Panc1 (cell line): ENCODE measurements around the gene TMEM92. TPM values are rescaled to one million over a fixed set of nuclear protein-coding genes. Genes with fewer than 3 reads are reported as not detected.

ENCODE experiments used
- ATAC-seq: fragments of 200-7000 bp; cut with Tn5 transposase; 2 replicates; pipeline ENCODE4 v1.9.1; 2020; ENCODE audit warnings: mild to moderate bottlenecking, moderate library complexity
- BruUV-seq: library from RNA; stranded (reverse); fragments of 400-500 nt; replicated peaks from 2 replicates; lab custom pipeline; 2021; lab: Mats Ljungman, UMichigan
- CTCF ChIA-PET: fragments of 300-600 bp; sonication (Branson Sonifier 250); formaldehyde crosslinking; loops from one replicate; lab custom pipeline; 2022; ENCODE audit warnings: antibody characterized with exemption; lab: Charles Lee
- POLR2A ChIA-PET: fragments of 300-600 bp; sonication (Branson Sonifier 250); formaldehyde crosslinking; loops from one replicate; lab custom pipeline; 2022; ENCODE audit warnings: antibody characterized with exemption; lab: Charles Lee
- DNase-seq: peaks from one replicate; pipeline ENCODE4 v3.0.0-alpha.2; 2010; ENCODE audit warnings: low read depth, low spot score
- H3K27ac ChIP-seq: 2 replicates; pipeline ENCODE4 v1.5.1; 2011; ENCODE audit warnings: mild to moderate bottlenecking, low read length, inconsistent platforms
- H3K27me3 ChIP-seq: fragments of 200-500 bp; sonication (Bioruptor generic); 2 replicates; pipeline ENCODE4 v1.6.0; 2014; ENCODE audit warnings: low read length, inconsistent platforms; ENCODE audit not compliant: control insufficient read depth, insufficient read depth
- H3K36me3 ChIP-seq: fragments of 200-500 bp; sonication (Bioruptor generic); 2 replicates; pipeline ENCODE4 v1.5.1; 2014; ENCODE audit warnings: inconsistent platforms, mild to moderate bottlenecking, low read length, moderate library complexity; ENCODE audit not compliant: control insufficient read depth, insufficient read depth
- H3K4me1 ChIP-seq: 2 replicates; pipeline ENCODE4 v1.5.1; 2011; ENCODE audit warnings: inconsistent platforms, mild to moderate bottlenecking, low read length, moderate library complexity; ENCODE audit not compliant: control insufficient read depth, insufficient read depth
- H3K4me3 ChIP-seq, 2 experiments: 2 replicates each; pipeline ENCODE4 v1.5.1; 2011 to 2012; ENCODE audit warnings: low read depth in 2 of 2, low read length in 2 of 2, mild to moderate bottlenecking in 2 of 2, inconsistent platforms in 1 of 2, moderate library complexity in 1 of 2
- H3K9me3 ChIP-seq: fragments of 200-500 bp; sonication (Bioruptor generic); 2 replicates; pipeline ENCODE4 v1.5.1; 2014; ENCODE audit warnings: low read depth, mild to moderate bottlenecking, inconsistent platforms, low read length, moderate library complexity; ENCODE audit not compliant: control insufficient read depth, insufficient read depth
- POLR2AphosphoS5 ChIP-seq: IDR thresholded peaks from 2 replicates; pipeline ENCODE4 v1.6.1; 2012; ENCODE audit warnings: mild to moderate bottlenecking, low read depth, low read length, moderate library complexity
- SIN3A ChIP-seq: IDR thresholded peaks from 2 replicates; pipeline ENCODE4 v1.6.1; 2012; ENCODE audit warnings: low read depth, mild to moderate bottlenecking, low read length, moderate library complexity, borderline replicate concordance; ENCODE audit not compliant: insufficient read depth
- TCF7L2 ChIP-seq: IDR thresholded peaks from 2 replicates; pipeline ENCODE4 v1.6.1; 2011; ENCODE audit warnings: mild to moderate bottlenecking, low read depth, low read length, inconsistent platforms
- in situ Hi-C: cut with HindIII; loops from 2 replicates; pipeline ENCODE4 v1.10.0; 2016; ENCODE audit warnings: low sequenced_read_pairs, low pct_unique_long_range_greater_than_20kb
- intact Hi-C: fragments of 100-400 bp; cut with micrococcal nuclease; formaldehyde crosslinking; loops from one replicate; pipeline ENCODE4 v1.10.0; 2022; ENCODE audit not compliant: unreplicated experiment
- total RNA-seq: library from RNA; stranded (reverse); gene quantifications from one replicate; pipeline ENCODE4 v1.2.1, GENCODE V29; 2021; ENCODE audit not compliant: unreplicated experiment
- TF ChIP-seq, protein P1 (sequence below): fragments of 450-650 bp; IDR thresholded peaks from 2 replicates; pipeline ENCODE4 v1.5.1; 2017; ENCODE audit warnings: mild to moderate bottlenecking
- TF ChIP-seq, protein P2 (sequence below), 2 experiments: IDR thresholded peaks; 2 replicates each; pipeline ENCODE4 v1.6.1; 2011 to 2012; ENCODE audit warnings: low read depth in 2 of 2, control low read depth in 1 of 2, low read length in 1 of 2, mild to moderate bottlenecking in 1 of 2, moderate library complexity in 1 of 2; ENCODE audit not compliant: insufficient read depth in 1 of 2

TMEM92 gene
- total RNA-seq, 1 experiment from 2014 or later: 0.54 TPM

DNA sequence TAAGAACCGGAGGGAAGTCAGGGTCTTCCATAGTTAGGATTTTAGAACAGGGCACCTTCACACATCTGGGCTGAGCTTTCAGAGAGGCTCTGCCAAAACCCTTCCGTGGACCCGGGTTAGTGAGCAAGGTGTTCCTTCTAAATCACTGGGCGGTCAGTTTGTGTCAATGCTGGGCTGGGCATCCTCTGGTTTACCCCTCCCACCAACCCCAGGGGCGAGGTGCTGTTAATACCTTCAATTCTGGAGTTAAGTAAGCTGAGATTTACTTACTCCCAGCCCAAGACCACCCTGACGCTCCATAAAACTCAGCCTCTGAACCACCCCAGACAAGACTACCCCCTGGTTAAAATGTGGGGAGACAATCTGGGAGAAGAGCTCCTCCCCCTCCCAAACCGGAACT, 1.0 kb downstream of the TMEM92 start:
- H3K4me1 ChIP-seq: peaks cover 11% of the 10 kb centered on the region
- H3K36me3 ChIP-seq: no peaks in the 10 kb centered on the region
- ATAC-seq (no peak), DNase-seq (no peak)
- H3K9me3 ChIP-seq: no peaks in the 10 kb centered on the region
- in situ Hi-C loops (no loop called here), intact Hi-C loops (no loop called here)
- no TSS peak for BruUV-seq
- no peak overlapping the region for H3K27ac ChIP-seq
- H3K4me3 ChIP-seq: no peak overlapping the region
- POLR2A ChIA-PET: no interaction called here
- no peaks in the 10 kb centered on the region for H3K27me3 ChIP-seq
- TF ChIP-seq TCF7L2: no peak
- TF ChIP-seq, protein P1, sequence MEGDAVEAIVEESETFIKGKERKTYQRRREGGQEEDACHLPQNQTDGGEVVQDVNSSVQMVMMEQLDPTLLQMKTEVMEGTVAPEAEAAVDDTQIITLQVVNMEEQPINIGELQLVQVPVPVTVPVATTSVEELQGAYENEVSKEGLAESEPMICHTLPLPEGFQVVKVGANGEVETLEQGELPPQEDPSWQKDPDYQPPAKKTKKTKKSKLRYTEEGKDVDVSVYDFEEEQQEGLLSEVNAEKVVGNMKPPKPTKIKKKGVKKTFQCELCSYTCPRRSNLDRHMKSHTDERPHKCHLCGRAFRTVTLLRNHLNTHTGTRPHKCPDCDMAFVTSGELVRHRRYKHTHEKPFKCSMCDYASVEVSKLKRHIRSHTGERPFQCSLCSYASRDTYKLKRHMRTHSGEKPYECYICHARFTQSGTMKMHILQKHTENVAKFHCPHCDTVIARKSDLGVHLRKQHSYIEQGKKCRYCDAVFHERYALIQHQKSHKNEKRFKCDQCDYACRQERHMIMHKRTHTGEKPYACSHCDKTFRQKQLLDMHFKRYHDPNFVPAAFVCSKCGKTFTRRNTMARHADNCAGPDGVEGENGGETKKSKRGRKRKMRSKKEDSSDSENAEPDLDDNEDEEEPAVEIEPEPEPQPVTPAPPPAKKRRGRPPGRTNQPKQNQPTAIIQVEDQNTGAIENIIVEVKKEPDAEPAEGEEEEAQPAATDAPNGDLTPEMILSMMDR: no peak
- TF ChIP-seq, protein P2, sequence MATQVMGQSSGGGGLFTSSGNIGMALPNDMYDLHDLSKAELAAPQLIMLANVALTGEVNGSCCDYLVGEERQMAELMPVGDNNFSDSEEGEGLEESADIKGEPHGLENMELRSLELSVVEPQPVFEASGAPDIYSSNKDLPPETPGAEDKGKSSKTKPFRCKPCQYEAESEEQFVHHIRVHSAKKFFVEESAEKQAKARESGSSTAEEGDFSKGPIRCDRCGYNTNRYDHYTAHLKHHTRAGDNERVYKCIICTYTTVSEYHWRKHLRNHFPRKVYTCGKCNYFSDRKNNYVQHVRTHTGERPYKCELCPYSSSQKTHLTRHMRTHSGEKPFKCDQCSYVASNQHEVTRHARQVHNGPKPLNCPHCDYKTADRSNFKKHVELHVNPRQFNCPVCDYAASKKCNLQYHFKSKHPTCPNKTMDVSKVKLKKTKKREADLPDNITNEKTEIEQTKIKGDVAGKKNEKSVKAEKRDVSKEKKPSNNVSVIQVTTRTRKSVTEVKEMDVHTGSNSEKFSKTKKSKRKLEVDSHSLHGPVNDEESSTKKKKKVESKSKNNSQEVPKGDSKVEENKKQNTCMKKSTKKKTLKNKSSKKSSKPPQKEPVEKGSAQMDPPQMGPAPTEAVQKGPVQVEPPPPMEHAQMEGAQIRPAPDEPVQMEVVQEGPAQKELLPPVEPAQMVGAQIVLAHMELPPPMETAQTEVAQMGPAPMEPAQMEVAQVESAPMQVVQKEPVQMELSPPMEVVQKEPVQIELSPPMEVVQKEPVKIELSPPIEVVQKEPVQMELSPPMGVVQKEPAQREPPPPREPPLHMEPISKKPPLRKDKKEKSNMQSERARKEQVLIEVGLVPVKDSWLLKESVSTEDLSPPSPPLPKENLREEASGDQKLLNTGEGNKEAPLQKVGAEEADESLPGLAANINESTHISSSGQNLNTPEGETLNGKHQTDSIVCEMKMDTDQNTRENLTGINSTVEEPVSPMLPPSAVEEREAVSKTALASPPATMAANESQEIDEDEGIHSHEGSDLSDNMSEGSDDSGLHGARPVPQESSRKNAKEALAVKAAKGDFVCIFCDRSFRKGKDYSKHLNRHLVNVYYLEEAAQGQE (IDR thresholded peaks at IDR 0.05; ENCODE audit: insufficient read depth in 1 of 2, low read depth in 2 of 2, low read length in 1 of 2): no peak
- no peak for TF ChIP-seq SIN3A
- TF ChIP-seq POLR2AphosphoS5: no peak
- CTCF ChIA-PET: interaction anchor here (0.6 to 2.6 kb wide), 3 partner anchors 10 to 237 kb away, joined by 3 to 35 read pairs (median 4); no protein-coding TSS in a partner anchor

DNA sequence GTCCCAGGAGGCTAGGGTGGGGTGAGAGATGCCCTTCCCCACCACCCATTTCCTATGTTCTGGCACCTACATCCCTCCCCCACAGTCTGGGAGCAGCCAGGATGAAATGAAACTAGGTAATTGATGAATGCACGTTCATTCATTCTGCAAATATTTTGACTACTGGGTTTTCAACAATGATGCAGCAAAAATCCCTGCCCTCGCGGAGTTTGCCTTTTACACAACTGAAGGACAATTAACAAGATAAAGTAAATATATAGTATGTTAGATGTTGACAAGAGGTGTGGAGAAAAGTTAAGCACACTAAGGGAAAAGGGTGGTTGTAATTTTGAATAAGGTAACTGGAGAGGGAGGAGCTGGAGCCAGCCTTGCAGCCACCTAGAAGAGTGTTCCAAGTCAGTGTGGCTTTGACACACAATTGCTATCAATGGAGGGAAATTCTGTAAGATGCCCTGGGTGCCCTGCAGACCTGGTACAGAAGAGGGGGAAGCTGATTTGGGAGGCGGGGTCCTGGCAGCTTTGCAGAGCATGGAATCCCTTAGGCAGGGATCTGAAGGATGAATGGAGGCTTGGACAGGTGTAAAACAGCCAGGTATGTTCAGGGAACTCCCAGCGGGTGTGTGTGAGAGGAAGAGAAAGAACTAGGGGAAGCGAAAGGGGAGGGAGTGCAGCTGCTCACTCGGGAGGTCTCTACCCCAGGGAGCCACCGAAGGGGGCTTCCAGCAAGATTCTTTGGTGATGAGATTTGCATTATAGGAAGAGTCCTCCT, 2.5 kb downstream of the TMEM92 start:
- Histone ChIP-seq H3K36me3 (no peaks in the 10 kb centered on the region), H3K4me1 (peaks cover 11% of the 10 kb centered on the region), H3K9me3 (no peaks in the 10 kb centered on the region), H3K27ac (no peak overlapping the region), H3K4me3 (no peak overlapping the region), H3K27me3 (no peaks in the 10 kb centered on the region)
- intact Hi-C loops: no loop called here
- CTCF ChIA-PET: interaction anchor here (0.6 kb wide), 1 partner anchor 125 kb away, joined by 4 read pairs; no protein-coding TSS in a partner anchor
- ATAC-seq (no peak), DNase-seq (no peak)
- POLR2A ChIA-PET: interaction anchor here (0.6 kb wide), 2 partner anchors 48 to 77 kb away, joined by 7 read pairs; no protein-coding TSS in a partner anchor
- no TSS peak for BruUV-seq
- in situ Hi-C loops: no loop called here
- TF ChIP-seq SIN3A: no peak
- TF ChIP-seq, protein P1: no peak
- TF ChIP-seq, protein P2 (IDR thresholded peaks at IDR 0.05; ENCODE audit: insufficient read depth in 1 of 2, low read depth in 2 of 2, low read length in 1 of 2): no peak
- no peak for TF ChIP-seq TCF7L2
- no peak for TF ChIP-seq POLR2AphosphoS5
